K562 (cell line): Measurements from ENCODE around the gene TAL1. TPM values are rescaled to one million over a fixed set of nuclear protein-coding genes. Genes with fewer than 3 reads are reported as not detected.

Source experiments
- ATAC-seq: fragments of 200-7000 bp; cut with Tn5 transposase; 3 replicates; pipeline ENCODE4 v1.9.1; 2020; ENCODE audit warnings: moderate library complexity
- BruUV-seq: library from RNA; stranded (reverse); fragments of 400-500 nt; replicated peaks from 2 replicates; lab custom pipeline; 2021; lab: Mats Ljungman, UMichigan
- CTCF ChIA-PET: fragments of 300-600 bp; formaldehyde crosslinking; extraction: SDS; loops from one replicate; lab custom pipeline; 2021; ENCODE audit warnings: low intra/inter-chr PET ratio; lab: Yijun Ruan, JAX
- POLR2A ChIA-PET: fragments of 300-600, 350-650 bp; sonication (Branson Sonifier 250); formaldehyde crosslinking; extraction: SDS; loops from one replicate; lab custom pipeline; 2021; ENCODE audit warnings: antibody characterized with exemption, inconsistent platforms; lab: Yijun Ruan, JAX
- DNase-seq, 4 experiments: peaks; one replicate each; pipeline versions ENCODE4 v3.0.0 to v3.0.0-alpha.2; 2011 to 2018; ENCODE audit warnings: low spot score in 3 of 4, mixed read lengths in 3 of 4; ENCODE audit errors: extremely low read depth in 1 of 4
- FAIRE-seq: peaks from 2 replicates; lab custom pipeline; 2011; peaks lifted over from hg19 to GRCh38; lab: Jason Lieb, UNC
- H2AFZ ChIP-seq: 2 replicates; pipeline ENCODE4 v1.6.0; 2011; ENCODE audit warnings: low read depth, low read length, control low read depth, inconsistent platforms
- H3K27ac ChIP-seq: fragments of 200-600 bp; 3 replicates; pipeline ENCODE4 v1.8.0; 2011; ENCODE audit warnings: low read depth, mild to moderate bottlenecking, control low read depth, inconsistent platforms, low read length, moderate library complexity, mixed read lengths; ENCODE audit errors: extremely low read depth
- H3K27me3 ChIP-seq, 2 experiments: fragments of 300-600 bp in 1 of 2; 2 replicates in 1 of 2; 3 replicates in 1 of 2; pipeline versions ENCODE4 v1.6.0 to v1.8.0; 2011; ENCODE audit warnings: inconsistent platforms in 2 of 2, low read length in 2 of 2, mild to moderate bottlenecking in 1 of 2, mixed read lengths in 1 of 2, moderate library complexity in 1 of 2; ENCODE audit not compliant: control insufficient read depth in 2 of 2, insufficient read depth in 2 of 2
- H3K36me3 ChIP-seq: fragments of 300-600 bp; 3 replicates; pipeline ENCODE4 v1.8.0; 2011; ENCODE audit warnings: mild to moderate bottlenecking, low read length, inconsistent platforms; ENCODE audit not compliant: control insufficient read depth, insufficient read depth
- H3K4me1 ChIP-seq, 2 experiments: fragments of 200-600 bp in 1 of 2; replicated peaks in 1 of 2; 2 replicates in 1 of 2; 3 replicates in 1 of 2; pipeline versions ENCODE4 v1.5.1 to v1.8.0; 2011; ENCODE audit warnings: inconsistent platforms in 2 of 2, low read length in 2 of 2, mild to moderate bottlenecking in 1 of 2, mixed read lengths in 1 of 2, moderate library complexity in 1 of 2; ENCODE audit not compliant: control insufficient read depth in 2 of 2, insufficient read depth in 2 of 2
- H3K4me2 ChIP-seq: 2 replicates; pipeline ENCODE4 v1.6.1; 2011; ENCODE audit warnings: low read length, control low read depth, inconsistent platforms, mixed read lengths; ENCODE audit not compliant: insufficient read depth
- H3K4me3 ChIP-seq: fragments of 200-600 bp; sonication (generic), shearing (Covaris generic); 2 replicates; pipeline ENCODE4 v1.5.1; 2016; ENCODE audit warnings: control low read depth, inconsistent platforms
- H3K79me2 ChIP-seq: fragments of 200-600 bp; 3 replicates; pipeline ENCODE4 v1.8.0; 2011; ENCODE audit warnings: low read length, inconsistent platforms; ENCODE audit not compliant: control insufficient read depth, insufficient read depth
- H3K9ac ChIP-seq, 2 experiments: 2 replicates each; pipeline versions ENCODE4 v1.6.0 to v1.6.1; 2011; ENCODE audit warnings: low read depth in 2 of 2, low read length in 2 of 2, control low read depth in 1 of 2, inconsistent platforms in 1 of 2, mild to moderate bottlenecking in 1 of 2, mixed read lengths in 1 of 2; ENCODE audit not compliant: insufficient read depth in 1 of 2
- H3K9me1 ChIP-seq: one replicate; pipeline ENCODE4 v1.6.0; 2011; ENCODE audit warnings: inconsistent platforms, mild to moderate bottlenecking, low read length, moderate library complexity; ENCODE audit not compliant: control insufficient read depth, insufficient read depth
- H3K9me3 ChIP-seq: replicated peaks from 2 replicates; pipeline ENCODE4 v1.5.1; 2011; ENCODE audit warnings: low read depth, low read length, inconsistent platforms; ENCODE audit not compliant: control insufficient read depth, insufficient read depth
- H4K20me1 ChIP-seq: replicated peaks from 2 replicates; pipeline ENCODE4 v1.6.1; 2011; ENCODE audit warnings: low read length, inconsistent platforms, mixed read lengths; ENCODE audit not compliant: control insufficient read depth, insufficient read depth
- KDM4B ChIP-seq, 2 experiments: fragments of 450-650 bp in 1 of 2; sonication (generic) in 1 of 2; IDR thresholded peaks; 2 replicates each; pipeline ENCODE4 v1.6.1; 2016 to 2017; ENCODE audit warnings: borderline replicate concordance in 2 of 2, antibody characterized with exemption in 1 of 2, low read depth in 1 of 2, mild to moderate bottlenecking in 1 of 2
- RBM25 ChIP-seq: fragments of 200-400 bp; formaldehyde crosslinking; IDR thresholded peaks from 2 replicates; pipeline ENCODE4 v1.6.1; 2018; ENCODE audit warnings: low read length, low read depth, moderate library complexity; ENCODE audit not compliant: severe bottlenecking
- SPI1 ChIP-seq: IDR thresholded peaks from 2 replicates; pipeline ENCODE4 v1.6.1; 2011; ENCODE audit warnings: low read depth, low read length, control low read depth, borderline replicate concordance
- WGBS: fragments of 100-300 bp; shearing (Covaris generic); methylation state at CpG from one replicate; pipeline ENCODE4 v1.1.6; 2016; ENCODE audit warnings: low coverage, mixed read lengths; ENCODE audit not compliant: insufficient coverage; ENCODE audit errors: missing lambda C conversion rate; 5-methylcytosine and 5-hydroxymethylcytosine counted together
- in situ Hi-C: fragments of 300-500 bp; cut with MboI; formaldehyde crosslinking; loops from 4 replicates; pipeline ENCODE4 v1.15.0; 2018; ENCODE audit warnings: inconsistent platforms, mixed read lengths
- intact Hi-C: fragments of 100-400 bp; cut with micrococcal nuclease; formaldehyde crosslinking; loops from 2 replicates; pipeline ENCODE4 v1.14.2; 2022
- polyA plus RNA-seq, 8 experiments: library from polyadenylated mRNA; depleted of rRNA in 4 of 8; stranded (reverse) in 5 of 8; unstranded in 3 of 8; fragments of >200 nt; fragmentation: Nextera tagmentation in 2 of 8; fragmentation: Illumina TruSeq in 1 of 8; extraction: Ambion mirVana in 2 of 8; extraction: Trizol in 1 of 8; gene quantifications; 2 replicates each; pipeline versions ENCODE4 v1.2.1 to v1.2.3, GENCODE V29; 2011 to 2014; ENCODE audit warnings: inconsistent platforms in 1 of 8, missing spikeins in 1 of 8
- total RNA-seq, 7 experiments: library from RNA; depleted of rRNA in 6 of 7; stranded (reverse); fragments of >200 nt in 6 of 7; fragmentation: Illumina TruSeq in 2 of 7; extraction: Trizol in 2 of 7; gene quantifications; 2 replicates each; pipeline versions ENCODE4 v1.2.1 to v1.2.3, GENCODE V29; 2011 to 2021; ENCODE audit warnings: low replicate concordance in 1 of 7

The TAL1 gene
- total and polyA plus RNA-seq, 9 of the 15 experiments (the other 6 are each of a cell fraction or from before 2014, with no cell fraction given) = 18.5 to 106 (median 59.7) TPM

- peaks cover 25 to 32% of the 10 kb centered on the region in 2 experiments; a peak in 4 of 5 replicates for H3K4me1 ChIP-seq
- ChIA-PET CTCF (no interaction called here), POLR2A (interaction anchor here (0.6 to 2.2 kb wide), 7 partner anchors 8 to 285 kb away, joined by 3 to 12 read pairs (median 3); no protein-coding TSS in a partner anchor)
- H3K27ac ChIP-seq = no peak overlapping the region
- H3K9ac ChIP-seq = 0 out of 4 replicates have a peak overlapping the region, but pooled peaks of 1 of the 2 experiments have one; percentile 8
- no peak overlapping the region for H2AFZ ChIP-seq
- H3K79me2 ChIP-seq = peaks cover 74% of the 10 kb centered on the region
- in situ Hi-C loops = no loop called here
- H3K9me3 ChIP-seq = no peaks in the 10 kb centered on the region
- FAIRE-seq (no peak), DNase-seq (no peak), ATAC-seq (no peak)
- 93% methylated on average over 10 of the region's 10 CpGs for WGBS
- no peaks in the 10 kb centered on the region for H3K27me3 ChIP-seq
- intact Hi-C loops = no loop called here
- no peak overlapping the region for H3K4me2 ChIP-seq
- peak; percentile 28; the same call in 1 of the 2 replicates for TF ChIP-seq SPI1
- no peak for TF ChIP-seq RBM25
- no peak for TF ChIP-seq KDM4B (IDR thresholded peaks at IDR 0.05; ENCODE audit: borderline replicate concordance in 2 of 2, low read depth in 1 of 2)
- TF ChIP-seq, all 486 proteins: peak for 1
- Histone ChIP-seq H3K9me1 (peaks cover 16% of the 10 kb centered on the region), H3K36me3 (peaks cover 92% of the 10 kb centered on the region), H3K4me3 (no peak overlapping the region), H4K20me1 (peaks cover 22% of the 10 kb centered on the region; the same call in 1 of the 2 replicates)
- BruUV-seq = no TSS peak
These were observed 8.7 kb downstream of the TAL1 start for GRCh38 chr1:47223174-47223920.
